Dedifferentiated amniotic fluid mesenchymal stem cell (primary cell): ENCODE measurements around the gene COBLL1.
A peak's percentile ranks its signal among the peaks of the same experiment; 100 is the strongest.
"Not testable (repeated sequence)": the region's sequence is repeated elsewhere in the genome, so short reads cannot be mapped to it uniquely, and the experiment has no call there.

Source experiments
- DNase-seq: peaks from one replicate; pipeline ENCODE4 v3.0.0-alpha.2; 2016; ENCODE audit errors: extremely low spot score

COBLL1 gene

DNA sequence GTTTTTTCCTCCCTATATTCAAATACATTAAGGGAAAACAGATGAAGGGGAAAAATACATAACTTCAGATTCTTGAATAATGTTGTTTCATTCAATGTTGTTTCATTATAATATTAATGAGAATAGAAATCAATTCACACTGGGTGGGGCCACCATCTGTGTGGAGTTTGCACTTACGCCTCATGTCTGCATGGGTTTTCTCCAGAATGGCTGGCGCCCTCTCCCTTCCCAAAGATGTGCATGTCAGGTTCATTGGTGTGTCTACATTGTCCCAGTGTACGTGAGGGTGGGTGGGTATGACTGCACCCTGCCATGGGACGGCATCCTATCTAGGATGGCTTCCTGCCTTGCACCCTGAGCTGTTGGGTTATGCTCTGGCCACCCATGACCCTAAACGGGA is 51.7 kb downstream of the COBLL1 start:
- no peak for DNase-seq

DNA sequence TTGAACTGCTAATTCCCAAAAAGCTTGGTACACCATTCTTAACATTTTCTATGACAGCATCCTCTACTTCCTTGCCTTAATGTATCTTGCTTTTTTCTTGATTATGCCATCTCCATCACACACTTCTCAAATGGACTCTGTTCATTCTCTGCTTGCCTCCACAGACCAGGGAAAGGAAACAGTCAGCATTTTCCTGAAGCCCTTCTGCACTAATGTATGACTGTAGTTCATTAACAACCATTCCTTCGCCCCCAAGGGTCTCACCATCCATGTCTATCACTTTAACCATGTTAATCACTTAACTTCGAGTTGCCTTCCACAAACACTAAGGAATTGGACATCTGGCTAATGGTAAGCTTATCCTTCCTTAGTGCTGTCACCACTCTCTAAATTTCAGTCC is 54.8 kb downstream of the COBLL1 start:
- no peak for DNase-seq

DNA sequence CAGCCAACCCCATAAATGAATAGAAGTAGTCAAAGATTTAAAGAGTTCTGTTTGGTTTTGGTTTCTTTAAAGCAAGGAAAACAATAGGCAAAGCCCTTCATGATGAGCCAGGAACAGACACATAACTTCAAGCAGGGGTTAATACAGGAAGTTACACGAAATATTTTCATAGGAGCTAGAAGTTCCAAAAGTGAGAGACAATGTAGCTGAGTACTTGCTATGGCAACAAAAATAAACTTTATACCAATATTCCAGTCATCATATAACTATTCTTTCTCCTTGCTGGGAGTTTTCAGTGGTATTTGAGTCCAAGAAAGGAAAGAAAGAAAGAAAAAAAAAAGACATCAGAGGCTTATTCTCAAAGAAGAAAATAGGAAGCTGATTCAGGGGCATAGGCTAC is 56.2 kb downstream of the COBLL1 start:
- peak; percentile 82 for DNase-seq

- no peak for DNase-seq
Measured at GRCh38 chr2:164784376-164784775, 57.2 kb downstream of the COBLL1 start.

GRCh38 chr2:164782323-164782722 is 59.3 kb downstream of the COBLL1 start:
- DNase-seq, result no peak

- no peak for DNase-seq
Measured at GRCh38 chr2:164781394-164781793, 60.2 kb downstream of the COBLL1 start.

- no peak for DNase-seq
Measured at GRCh38 chr2:164780611-164781178, 60.9 kb downstream of the COBLL1 start.

GRCh38 chr2:164779383-164780057 is 62.1 kb downstream of the COBLL1 start:
- DNase-seq, result no peak

DNA sequence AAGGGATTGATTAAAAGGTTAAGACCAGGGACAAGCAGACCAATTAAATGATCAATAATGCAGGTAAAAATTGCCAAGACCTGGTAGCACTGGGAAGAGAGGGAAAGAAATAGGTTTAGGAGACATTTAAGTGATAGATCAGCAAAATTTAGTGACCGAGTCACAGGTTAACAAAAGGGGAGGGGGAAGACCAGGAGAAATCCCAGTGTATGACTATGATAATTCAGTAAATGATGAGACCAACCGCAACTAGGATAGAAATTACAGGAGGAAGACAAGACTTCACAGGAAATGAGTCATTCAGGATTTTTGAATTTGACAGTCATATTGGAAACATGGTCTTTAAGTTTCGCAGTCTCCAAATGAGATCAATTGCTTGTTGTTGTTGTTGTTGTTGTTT is 62.9 kb downstream of the COBLL1 start:
- DNase-seq, result no peak

GRCh38 chr2:164777847-164778461 is 63.7 kb downstream of the COBLL1 start:
- DNase-seq, result no peak

- no peak for DNase-seq
Measured at GRCh38 chr2:164773635-164774034, 68.0 kb downstream of the COBLL1 start.

- DNase-seq, result no peak
Measured at GRCh38 chr2:164773091-164773490, 68.5 kb downstream of the COBLL1 start.

DNA sequence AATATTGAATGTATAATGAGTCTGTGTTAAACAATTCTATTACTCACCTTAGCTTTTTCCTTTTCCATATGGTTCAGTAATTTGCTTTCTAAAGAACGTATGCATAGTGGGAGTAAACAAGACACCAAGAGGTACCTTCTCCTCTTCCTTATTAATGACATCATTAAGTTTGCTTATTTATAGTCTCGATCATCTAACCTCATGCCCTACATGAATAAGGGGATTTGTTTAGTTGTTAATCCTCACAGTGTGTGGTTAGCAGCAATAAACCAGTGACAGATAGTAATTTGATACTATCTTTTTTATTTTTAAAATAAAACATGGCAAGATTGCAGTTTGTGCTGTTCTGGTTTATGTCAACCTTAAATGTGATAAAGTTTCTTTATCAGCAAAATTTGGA is 69.7 kb downstream of the COBLL1 start:
- DNase-seq, result no peak

DNA sequence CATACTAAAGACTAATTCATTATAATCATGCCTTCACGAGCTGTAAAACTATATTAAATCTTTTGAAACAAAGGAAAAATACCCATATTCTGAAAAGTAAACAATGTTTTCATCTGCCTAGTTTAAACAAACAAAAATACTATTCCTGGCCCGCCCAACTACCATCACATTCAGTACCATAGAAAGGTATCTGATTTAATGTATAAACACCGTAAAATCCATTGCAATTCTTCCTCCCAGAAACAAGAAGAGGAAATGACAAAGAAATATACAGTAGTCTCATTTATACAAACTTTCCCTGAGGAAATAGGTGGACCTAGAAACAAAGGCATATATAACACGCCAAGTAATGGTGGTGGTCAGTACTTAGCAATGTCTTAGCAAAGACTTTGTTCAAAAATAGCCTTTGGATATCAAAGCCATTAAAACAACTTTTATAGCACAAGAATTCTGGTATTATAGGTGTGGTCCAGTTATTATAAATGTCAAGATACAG is 71.2 kb downstream of the COBLL1 start:
- no peak for DNase-seq

DNA sequence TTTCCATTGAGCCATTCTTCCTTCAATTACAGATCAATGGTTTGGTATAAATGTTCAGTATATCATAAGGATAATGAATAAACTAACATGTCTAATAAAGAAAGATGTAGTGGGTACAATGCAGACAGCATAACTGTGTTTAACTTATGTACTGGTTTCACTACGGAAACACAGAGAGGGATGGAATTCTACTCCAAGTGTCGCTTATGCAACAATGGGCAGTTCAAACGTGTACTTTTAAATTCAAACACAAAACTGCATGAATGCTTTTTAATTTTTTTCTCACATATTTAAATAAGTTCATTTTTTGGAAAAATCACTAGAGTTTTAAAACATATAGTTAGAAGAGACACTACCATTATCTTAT is 74.7 kb downstream of the COBLL1 start:
- DNase-seq, result no peak

DNA sequence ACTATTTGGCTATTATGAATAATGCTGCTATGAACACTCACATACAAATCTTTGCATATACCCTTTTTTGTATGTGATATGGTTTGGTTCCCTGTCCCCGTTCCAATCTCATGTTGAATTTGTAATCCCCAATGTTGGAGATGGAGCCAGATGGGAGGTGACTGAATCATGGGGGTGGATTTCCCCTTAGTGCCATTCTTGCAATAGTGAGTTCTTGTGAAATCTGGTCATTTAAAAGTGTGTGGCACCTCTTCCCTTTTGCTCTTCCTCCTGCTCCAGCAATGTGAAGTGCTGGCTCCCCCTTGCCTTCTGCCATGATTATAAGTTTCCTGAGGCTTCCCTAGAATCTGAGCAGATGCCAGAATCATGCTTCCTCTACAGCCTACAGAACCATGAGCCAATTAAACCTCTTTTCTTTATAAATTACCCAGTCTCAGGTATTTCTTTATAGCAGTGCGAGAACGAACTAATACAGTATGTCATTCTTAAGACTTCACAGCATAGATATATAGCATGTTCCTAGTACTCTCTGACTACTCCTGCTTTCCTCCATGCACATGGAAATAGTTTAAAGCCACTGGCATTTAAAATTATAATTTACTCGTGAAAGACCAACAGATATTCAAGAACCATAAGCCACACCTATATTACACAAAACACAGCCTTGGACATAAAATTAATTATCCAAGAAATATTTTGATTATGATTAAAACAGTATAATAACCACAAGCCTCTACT is 75.2 kb downstream of the COBLL1 start:
- DNase-seq, result no peak

DNA sequence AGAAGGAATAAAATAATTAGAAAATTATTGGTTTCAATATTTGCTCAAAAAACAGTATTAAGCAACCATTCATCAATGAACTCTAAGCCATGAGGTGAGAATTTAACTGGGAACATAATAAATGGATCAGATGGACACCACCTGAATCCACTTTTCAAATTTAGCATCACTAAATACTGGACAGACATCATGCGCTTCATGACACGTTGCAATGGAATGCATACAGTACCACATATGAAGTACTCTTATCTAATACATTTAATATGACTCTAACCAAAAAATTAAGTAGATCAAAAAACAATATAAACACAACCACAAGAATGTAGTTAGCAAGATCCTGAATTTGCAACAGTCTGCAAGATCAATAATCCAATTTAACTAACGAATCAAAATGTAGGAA is 76.6 kb downstream of the COBLL1 start:
- DNase-seq, result no peak

DNA sequence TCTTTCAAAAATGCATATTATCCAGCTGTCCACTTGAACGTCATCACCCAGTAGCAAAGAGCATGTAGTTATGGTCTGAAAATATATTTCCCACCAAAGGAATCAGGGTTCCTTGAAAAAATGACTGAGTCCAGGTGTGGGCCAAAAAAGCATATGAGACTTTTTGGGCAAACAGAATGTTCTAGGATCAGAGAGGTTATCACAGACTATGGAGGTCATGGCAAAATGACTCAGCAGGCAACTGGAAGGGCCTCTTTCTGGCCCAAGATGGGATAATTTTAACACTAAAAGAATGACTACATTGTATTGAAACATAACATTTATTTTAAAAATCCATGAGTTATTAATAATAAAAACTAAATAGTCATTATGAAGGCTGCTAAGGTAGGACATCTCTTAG is 77.1 kb downstream of the COBLL1 start:
- no peak for DNase-seq

DNA sequence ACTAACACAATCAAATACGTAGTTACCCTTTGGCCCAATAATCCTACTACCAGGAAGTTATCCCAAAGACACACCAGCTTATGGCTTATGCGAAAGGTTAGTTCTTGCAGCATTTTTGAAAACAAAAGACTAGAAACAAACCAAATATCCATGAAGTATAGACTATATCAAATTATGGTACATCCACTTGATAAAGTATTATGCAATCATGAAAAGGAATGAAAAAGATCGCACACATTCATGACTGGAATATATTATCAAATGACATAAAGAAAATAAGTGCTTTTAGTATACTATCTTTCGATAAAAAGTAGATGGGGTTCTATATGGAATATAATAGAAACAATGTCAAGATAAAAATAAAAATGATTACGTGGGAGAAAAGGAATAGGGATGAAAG is 78.2 kb downstream of the COBLL1 start:
- DNase-seq, result no peak

DNA sequence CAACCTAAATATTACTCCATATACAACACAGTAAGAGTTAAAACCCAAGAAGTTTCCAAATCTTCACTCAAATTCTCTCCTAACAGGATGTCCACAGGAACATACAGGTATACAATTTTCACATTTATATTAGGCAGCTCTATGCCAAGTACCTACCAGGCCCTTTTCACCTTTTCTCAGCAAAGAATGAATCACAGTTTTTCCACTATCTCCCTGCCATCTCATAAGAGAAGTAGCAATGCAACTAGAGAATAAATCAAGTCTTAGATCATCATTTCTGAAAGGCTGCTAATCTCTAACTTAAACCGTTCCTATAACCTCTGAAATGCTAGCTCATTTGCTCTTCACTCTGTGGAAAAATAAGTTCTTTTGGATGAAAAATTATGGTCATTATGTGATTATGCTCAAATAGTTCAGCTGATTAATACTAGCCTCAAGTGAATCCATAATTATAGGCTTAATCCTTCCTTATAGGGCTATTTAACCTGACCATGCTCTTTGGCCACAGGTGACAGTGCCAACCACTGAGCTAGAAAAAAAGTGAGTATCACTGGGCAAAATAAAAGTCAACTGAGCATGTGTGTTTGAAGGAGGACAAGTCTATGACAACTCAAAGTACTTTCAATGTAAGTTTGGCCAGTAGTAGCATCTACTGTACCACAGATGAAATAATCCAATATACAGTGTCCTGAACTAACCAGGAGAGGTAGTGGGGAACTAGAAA is 79.7 kb downstream of the COBLL1 start:
- no peak for DNase-seq

GRCh38 chr2:164761201-164761600 is 80.4 kb downstream of the COBLL1 start:
- not testable (repeated sequence) for DNase-seq

GRCh38 chr2:164760179-164760578 is 81.4 kb downstream of the COBLL1 start:
- no peak for DNase-seq
